GM19395 (cell line): ENCODE data around the gene CYB5R2.

Experiments used
- ATAC-seq: cut with Tn5 transposase; IDR thresholded peaks from one replicate; pipeline ENCODE4 v1.9.1; 2021; ENCODE audit warnings: mild to moderate bottlenecking, moderate library complexity; ENCODE audit not compliant: unreplicated experiment

Gene CYB5R2

GRCh38 chr11:7672960-7673723, at the start of gene CYB5R2:
TSS of gene CYB5R2 (minus strand) at chr11:7673500. CDS start at chr11:7672825, 675 bp downstream.
- ATAC-seq = peak; percentile 37

GRCh38 chr11:7714786-7715185, 41.5 kb upstream of the CYB5R2 start:
- no peak for ATAC-seq

- no peak for ATAC-seq
Measured at GRCh38 chr11:7706377-7706776, 33.1 kb upstream of the CYB5R2 start, which contains the start of gene OVCH2. TSS of gene OVCH2 (minus strand) at chr11:7706477. CDS start at chr11:7706394, 83 bp downstream.

- ATAC-seq = no peak
Measured at GRCh38 chr11:7703740-7704139, 30.4 kb upstream of the CYB5R2 start.

- ATAC-seq = no peak
Measured at GRCh38 chr11:7696424-7696823, 23.1 kb upstream of the CYB5R2 start.

GRCh38 chr11:7694235-7694634, 20.9 kb upstream of the CYB5R2 start:
- ATAC-seq = no peak

GRCh38 chr11:7692426-7692825, 19.1 kb upstream of the CYB5R2 start:
- ATAC-seq = no peak

- ATAC-seq = no peak
Measured at GRCh38 chr11:7691759-7692350, 18.6 kb upstream of the CYB5R2 start.

GRCh38 chr11:7690648-7691047, 17.3 kb upstream of the CYB5R2 start:
- no peak for ATAC-seq

- ATAC-seq = no peak
Measured at GRCh38 chr11:7689239-7689638, 15.9 kb upstream of the CYB5R2 start.

- ATAC-seq = no peak
Measured at GRCh38 chr11:7688238-7688826, 15.0 kb upstream of the CYB5R2 start.

GRCh38 chr11:7687386-7687785, 14.1 kb upstream of the CYB5R2 start:
- no peak for ATAC-seq

- ATAC-seq = no peak
Measured at GRCh38 chr11:7686761-7687160, 13.5 kb upstream of the CYB5R2 start.

GRCh38 chr11:7683571-7683970, 10.3 kb upstream of the CYB5R2 start:
- ATAC-seq = no peak

GRCh38 chr11:7677796-7678201, 4.5 kb upstream of the CYB5R2 start:
- no peak for ATAC-seq

- ATAC-seq = no peak
Measured at GRCh38 chr11:7677071-7677470, 3.8 kb upstream of the CYB5R2 start.

- no peak for ATAC-seq
Measured at GRCh38 chr11:7675631-7676030, 2.3 kb upstream of the CYB5R2 start.

- ATAC-seq = peak; percentile 23
Measured at GRCh38 chr11:7673724-7674434, 579 bp upstream of the CYB5R2 start.

- peak; percentile 8 for ATAC-seq
Measured at GRCh38 chr11:7672276-7672959, 882 bp downstream of the CYB5R2 start.

- peak; percentile 56 for ATAC-seq
Measured at GRCh38 chr11:7671347-7672215, 1.7 kb downstream of the CYB5R2 start.
